NCI-H1048 (cell line): Measurements from ENCODE around the gene FOXE1.

Experiments used
- DNase-seq: peaks from one replicate; lab custom pipeline; 2025; lab: John Stamatoyannopoulos, UW

The FOXE1 gene

DNA sequence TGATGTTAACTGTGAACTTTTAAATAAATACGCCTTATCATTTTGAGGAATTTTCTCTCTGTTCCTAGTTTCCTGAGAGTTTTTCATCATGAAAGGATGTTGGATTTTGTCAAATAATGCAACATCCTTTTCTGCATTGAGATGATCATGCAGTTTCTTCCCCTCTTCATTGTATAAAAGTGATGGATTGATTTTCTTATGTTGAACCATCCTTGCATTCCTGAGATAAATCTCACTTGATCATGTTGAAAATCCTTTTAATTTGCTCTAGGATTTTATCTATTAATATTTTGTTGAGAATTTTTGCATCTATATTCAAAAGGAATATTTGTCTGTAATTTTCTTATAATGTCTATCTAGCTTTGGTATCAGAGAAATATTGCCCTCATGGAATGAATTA lies 13.3 kb downstream of the FOXE1 start:
- no peak for DNase-seq

DNA sequence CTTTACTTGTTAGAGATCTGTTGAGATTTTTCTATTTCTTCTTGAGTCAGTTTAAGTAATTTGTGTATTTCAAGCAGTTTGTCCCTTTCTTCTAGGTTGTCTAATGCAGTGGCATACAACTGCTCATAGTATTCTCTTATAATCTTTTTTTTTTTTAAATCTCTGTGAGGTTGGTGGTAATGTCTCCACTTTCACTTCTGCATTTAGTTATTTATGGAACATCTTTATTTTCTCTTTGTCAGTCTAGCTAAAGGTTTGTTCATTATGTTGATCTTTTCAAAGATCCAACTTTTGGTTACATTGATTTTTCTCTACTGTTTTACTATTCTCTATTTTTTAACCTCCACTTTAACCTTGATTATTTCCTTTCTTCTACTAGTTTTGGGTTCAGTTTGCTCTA lies 13.8 kb downstream of the FOXE1 start:
- no peak for DNase-seq

DNA sequence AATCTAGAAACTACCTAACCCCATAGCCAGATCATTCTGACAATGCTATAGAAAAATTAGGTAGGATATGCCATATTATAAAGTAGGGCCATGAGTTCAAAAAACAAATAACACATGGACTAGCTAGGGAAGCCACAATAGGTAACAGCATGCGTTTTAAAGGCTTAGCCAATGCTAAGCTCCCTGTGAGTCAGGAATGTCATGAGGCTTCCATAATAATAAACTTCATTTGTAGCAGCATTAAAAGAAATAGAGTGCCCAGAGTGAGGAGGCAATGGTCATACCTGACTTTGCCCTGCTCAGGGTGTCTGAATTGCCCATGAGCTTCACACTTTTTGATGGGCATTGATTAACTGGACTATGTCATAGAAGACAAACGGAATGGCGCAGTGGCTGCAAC lies 15.8 kb downstream of the FOXE1 start:
- DNase-seq, result no peak

DNA sequence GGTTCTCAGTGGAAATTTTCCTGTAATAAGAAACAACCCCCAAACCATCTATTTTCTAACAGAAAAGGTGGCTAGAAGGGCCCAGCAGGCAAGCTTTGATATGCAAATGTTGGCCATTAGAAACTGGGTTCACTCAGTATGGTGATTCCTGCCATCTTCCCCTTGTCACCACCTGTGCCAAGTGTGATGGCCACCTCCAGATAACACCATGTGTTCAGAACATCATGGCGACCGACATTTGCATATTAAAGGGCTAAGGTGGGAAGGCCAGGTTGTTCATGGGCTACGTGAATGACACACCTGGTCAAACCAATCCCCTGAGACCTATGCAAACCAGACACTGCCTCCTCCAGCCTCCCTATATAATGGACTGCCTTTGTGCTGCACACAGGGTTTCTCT lies 20.4 kb downstream of the FOXE1 start:
- no peak for DNase-seq

DNA sequence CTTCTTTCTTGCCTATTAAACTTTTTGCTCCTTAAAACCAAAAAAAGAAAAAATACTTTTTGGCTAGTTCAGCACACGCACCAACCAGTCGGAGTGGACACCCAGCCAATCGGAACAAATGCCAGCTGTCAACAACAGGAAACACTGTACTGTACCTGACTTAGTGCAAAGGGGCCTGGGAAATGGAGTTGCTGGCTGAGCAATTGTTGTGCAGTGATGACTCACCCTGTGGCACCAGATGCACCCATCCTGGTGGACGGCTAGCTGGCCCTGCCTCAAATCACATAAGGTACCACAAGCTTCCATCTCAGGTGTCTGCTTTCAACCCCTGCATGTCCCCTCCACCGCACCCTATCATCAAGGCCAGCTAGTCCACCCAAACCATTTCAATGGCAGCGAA lies 20.9 kb downstream of the FOXE1 start:
- DNase-seq, result no peak

DNA sequence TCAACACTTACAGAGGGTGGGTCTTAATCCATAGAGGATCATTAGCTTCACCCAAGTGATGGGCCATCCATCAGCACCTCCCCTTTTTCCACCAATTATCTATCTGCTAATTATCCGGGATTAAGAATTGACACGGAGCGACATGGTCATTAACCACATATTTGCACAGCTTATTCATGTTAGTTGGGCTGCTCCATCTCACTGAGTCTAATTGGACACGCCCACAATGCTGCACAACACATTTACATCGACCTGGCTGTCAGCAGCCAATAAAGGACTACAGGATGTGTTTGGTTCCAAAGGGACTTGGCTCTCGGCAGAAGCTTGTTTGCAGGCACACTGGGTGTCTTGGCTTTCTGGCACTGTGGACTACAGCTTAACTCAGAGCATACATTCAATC lies 21.6 kb downstream of the FOXE1 start:
- no peak for DNase-seq

DNA sequence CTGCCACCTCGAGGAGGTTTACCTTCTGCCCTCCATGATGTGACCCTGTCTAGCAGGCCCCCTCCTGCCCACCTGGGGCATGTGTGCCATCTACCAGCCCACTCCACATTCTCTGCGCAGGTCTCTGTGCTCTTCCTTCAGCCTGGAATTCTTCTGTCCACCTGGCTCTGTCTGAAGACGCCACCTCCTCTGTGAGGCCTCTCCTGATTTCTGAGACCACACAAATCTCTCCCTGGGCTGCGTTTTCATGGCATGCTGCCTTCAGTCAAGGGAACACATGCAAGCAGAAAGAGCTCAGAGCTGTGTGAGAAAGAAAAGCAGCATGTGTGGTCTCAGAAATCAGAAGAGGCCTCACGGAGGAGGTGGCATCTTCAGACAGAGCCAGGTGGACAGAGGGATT lies 22.1 kb downstream of the FOXE1 start:
- DNase-seq, result no peak

DNA sequence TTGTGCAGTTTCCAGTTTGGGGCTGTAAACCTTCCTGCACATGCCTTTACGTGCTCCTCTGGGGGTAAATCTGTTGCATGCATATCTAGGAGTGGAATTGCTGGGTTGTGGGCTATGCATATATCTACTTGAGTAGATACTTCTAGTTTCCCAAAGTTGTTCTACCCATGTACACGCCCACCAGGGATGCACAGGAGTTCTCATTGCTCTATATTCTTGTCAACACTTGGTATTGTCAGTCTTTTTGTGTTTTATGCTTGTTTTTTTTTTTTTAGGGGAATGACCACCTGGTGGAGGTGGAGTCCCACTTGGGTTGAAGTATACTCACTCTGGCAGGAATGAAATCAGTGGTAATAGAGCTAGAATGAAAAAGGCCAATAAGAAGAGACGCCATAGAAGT lies 23.0 kb downstream of the FOXE1 start:
- no peak for DNase-seq

DNA sequence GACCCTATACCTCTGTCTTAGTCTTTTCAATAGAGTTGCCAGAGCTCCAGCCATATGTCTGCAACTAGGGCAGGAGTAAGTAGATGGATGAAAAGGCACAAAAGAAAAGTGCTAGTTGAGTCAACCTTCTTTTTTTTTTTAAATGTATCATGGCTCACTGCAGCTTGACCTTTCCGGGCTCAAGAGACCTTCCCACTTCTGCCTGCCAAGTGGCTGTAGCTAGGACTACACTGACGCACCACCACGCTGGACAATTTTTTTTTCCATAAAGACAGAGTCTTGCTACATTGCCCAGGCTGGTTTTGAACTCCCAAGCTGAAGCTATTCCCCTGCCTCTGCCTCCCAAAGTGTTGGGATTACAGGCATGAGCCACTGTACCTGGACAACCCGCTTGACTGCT lies 27.3 kb downstream of the FOXE1 start:
- no peak for DNase-seq

DNA sequence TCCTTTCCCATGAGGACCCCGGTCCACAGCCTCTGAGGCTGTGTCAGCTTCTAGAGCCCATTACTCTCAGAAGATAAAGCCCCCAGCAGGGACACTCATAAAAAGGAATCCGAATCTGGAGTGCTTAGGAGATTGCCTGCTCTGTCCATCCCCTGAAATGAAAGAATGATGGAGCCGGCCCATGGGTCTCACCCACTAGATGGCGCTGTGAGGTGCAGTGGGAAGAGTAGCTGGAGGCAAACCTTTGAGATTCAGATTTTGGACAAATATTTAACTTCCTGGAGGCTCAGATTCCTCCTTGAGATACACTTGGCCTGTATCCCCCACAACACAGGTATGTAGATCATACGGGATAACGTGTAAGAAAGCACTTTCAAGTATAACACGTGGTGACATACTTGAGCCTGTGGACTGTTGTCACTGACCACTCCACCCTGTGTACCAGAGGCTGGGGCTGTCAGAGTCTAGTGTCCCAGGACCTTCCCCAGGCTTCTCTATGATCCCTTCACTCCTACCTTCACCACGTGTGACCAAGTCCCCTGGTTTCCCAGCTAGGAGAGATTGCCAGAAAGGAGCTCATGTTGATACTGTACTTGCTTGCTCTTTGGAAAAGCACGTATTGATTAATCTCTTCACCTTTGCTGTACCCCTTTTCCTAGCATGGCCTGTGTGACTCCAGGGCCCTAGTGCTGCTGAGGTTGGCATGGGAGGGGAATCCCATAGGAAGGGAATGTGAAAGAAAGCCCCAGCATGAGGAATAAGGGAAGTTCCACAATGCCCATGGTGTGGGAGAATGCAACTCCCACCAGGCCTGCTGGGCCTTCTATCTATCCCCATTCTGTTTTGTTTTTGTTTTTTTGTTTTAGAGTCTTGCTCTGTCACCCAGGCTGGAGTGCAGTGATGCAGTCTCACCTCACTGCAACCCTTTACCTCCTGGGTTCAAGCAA lies 37.2 kb downstream of the FOXE1 start:
- no peak for DNase-seq

DNA sequence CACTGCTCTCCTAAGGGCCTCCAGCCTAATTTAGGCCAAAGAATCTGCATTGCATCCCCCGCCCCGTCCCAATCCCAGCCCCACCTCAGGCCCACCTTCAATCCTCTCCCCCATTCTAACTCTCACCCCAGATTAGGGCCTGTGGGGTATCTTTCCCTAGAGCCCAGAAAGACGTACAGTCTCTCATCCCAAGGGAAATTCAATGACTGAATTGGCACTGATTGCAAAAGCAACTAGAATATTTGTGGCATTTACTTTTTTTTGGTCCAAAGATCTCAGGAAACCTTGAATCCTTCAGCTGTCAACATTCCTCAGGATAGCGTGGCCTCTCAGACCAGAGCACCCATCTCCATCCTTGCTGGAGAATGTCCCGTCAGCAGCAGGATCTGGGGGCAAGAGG lies 38.7 kb downstream of the FOXE1 start:
- no peak for DNase-seq

DNA sequence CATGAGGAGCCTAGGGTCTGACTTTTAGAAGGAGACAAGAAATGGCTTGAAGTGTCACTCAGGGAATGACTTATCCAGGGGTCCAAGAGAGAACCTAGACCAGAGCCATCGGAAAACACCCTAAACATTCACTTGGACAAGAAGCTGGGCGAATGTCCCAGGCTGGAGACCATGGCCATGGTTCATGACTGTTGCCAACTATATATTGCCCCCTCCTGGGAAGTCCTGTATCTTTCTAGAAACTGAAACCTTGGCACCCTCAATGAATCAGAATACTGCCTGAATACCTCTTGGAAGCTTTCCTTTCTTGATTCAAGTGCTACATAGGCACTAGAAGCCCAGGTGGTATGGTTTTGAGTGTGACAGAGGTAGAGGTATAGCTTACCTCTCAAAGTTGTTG lies 39.4 kb downstream of the FOXE1 start:
- DNase-seq, result no peak

DNA sequence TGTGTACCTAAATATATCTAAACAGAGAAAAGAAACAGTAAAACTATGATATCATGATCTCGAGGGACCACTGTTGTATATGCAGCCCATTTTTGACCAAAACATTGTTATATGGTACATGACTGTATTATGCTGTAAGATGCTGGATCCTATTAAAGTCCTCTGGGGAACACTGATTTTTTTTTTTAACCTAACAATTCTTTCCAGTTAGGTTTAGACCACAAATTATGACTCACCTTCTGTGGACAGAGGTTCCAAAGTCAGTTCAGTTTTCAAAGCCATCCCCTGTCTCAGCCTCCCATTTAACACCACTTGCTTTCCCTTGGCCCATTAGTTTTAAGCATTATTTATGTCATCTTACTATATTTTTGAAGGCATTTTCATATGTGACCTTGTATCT lies 42.2 kb downstream of the FOXE1 start:
- DNase-seq, result no peak

DNA sequence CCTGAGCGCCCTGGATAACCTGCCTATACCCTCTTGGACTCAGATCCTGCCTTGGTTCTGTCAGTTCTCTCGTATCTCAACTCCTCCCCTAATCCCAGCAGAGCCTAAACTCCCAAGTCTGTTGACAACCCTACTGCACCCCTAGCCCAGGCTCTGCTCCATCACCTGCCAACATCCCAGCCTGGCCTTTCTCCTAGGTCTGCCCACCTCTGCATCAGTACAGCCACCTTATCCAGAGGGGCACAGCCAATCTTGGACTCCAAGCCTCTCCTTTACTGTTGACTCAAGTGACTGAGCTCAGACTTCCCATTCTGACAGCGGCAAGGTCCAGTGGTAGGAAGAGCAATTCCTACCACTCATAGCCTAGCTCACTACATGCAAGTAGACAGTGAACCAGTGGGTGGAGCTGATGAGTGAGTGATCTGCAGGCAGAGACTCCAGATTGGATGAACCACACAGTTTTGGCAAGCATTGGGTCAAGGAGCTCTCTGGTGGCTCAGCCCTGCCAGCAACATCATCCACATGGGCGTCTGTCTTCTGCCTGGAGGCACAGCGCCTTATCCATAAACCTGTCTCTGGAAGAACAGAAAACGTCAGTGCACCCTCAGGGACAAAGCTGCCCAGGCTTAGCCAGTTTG lies 42.8 kb downstream of the FOXE1 start:
- no peak for DNase-seq

DNA sequence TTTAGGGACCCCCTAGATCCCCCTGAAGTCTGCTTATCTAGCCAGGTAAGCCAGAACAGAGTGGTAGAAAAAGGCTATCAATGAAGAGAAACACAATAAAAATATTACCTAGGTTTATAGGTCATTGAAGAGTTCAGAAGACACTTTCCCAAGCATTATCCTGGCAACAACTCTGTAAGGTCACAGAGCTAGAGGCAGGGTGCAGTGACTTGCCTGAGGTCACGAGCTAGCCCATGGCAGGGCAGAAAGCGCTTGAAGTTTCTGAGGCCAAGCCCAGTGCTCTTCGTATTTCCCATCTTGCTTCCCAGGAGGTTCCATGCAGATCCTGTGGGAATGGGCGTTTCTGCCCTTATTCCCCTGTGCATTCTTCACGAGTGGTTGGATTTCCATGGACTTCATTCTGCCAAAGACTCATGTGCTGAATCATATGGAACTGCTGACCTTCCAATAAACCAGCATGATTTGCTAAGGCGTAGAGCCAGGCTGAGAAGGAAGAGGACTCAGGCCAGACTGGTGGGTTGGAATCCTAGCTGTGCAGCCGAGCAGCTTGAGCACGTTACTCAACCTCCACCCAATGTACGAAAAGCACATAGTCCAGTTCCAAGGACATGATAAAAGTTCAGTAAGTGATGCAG lies 47.2 kb downstream of the FOXE1 start:
- DNase-seq, result no peak

DNA sequence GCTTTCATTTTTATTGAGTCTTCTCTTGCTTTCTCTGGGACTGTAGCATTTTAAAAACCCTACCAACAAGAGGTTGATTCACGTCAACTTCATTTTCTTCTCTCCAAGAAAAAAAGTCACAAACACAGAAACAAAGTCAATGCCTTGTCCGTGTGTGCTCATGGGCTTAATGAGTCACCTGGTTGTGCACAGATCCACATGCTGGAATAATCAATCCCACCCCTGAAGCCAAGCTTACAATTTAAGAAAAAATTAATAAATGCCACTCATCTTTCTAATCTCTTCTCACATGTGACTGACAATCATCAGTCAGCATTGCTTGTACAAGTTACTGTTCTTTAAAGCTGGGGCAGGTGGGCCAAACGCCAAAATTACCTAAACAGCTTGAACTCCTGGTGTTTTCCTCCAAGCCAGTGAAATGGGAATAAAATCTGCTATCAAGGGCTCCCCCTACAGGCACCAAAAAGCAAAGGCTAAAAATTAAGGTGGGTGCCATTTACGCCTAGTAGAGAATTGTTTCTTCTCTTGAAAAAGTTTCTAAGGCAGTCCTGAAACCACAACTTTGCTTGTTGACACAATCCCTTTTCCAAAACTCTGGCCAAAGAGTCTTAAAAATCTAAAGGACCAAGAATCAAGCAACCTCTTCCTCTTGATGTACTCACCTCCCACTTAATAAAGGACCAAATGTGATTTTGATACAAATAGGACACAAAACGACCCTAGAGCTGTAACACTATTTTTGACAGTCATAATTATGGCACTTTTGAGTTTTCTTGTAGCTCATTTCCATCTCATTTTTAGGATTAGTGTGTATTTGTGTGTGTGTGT lies 47.9 kb downstream of the FOXE1 start:
- no peak for DNase-seq

DNA sequence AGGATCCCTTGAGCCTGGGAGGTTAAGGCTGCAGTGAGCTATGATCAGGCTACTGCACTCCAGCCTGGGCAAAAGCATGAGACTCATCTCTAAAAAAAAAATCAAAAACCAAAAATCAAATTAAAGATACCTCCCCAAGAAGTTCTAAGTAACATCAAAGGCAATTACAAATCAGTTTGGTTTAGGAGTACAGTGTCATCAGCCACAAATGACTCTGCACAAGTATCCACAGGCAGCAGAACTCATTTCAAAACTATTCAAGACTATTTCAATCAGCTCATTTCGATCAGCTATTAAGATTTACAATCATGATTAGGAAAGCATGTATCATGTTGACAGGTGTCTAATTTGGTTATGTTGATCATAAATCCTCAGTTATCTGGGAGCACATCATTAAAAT lies 50.2 kb downstream of the FOXE1 start:
- DNase-seq, result no peak

DNA sequence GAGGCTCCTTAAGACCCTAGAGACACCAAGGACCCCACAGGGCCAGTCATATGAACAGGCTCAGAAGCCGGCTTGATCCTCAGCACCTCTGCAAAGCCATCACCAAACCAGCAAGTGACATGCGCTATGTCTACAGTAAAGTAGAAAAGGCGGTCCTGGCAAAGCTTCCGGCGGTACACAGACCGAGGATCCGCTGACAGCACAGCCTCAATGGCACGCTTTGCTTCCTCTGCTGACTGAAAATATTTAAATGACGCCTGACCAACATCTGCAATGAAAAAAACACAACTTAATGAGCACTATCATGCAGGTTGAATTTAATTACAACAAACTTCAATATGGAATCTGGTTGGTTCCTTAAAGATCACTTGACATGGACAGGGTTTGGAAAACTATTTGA lies 51.7 kb downstream of the FOXE1 start:
- DNase-seq, result no peak

DNA sequence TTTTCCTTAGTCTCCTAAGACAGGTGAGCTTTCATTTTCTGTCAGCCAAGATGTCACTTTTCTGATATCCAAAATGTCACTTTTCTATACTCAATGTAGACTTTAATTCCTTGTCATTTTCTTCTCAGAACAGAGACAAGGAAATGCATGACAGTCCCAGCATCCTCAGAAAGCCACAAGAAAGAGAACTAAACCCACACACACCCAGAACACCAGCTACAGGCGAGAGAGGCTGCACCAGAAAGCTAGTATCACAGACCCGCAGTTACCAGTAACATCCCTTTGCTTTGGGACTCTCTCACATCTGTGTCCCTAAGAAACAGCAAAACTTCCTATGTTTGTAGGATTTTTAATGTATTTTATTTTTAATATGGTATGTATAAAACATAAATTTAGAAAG lies 52.2 kb downstream of the FOXE1 start:
- DNase-seq, result no peak
